VCaP (cell line): Measurements from ENCODE around the gene USP53.

ENCODE experiments used
- H3K27ac ChIP-seq: fragments of 450-650 bp; 2 replicates; pipeline ENCODE4 v1.5.1; 2017
- CTCF ChIP-seq: fragments of 450-650 bp; conservative IDR thresholded peaks from 2 replicates; pipeline ENCODE4 v1.5.1; 2017; ENCODE audit warnings: mild to moderate bottlenecking, moderate library complexity

Gene USP53

DNA sequence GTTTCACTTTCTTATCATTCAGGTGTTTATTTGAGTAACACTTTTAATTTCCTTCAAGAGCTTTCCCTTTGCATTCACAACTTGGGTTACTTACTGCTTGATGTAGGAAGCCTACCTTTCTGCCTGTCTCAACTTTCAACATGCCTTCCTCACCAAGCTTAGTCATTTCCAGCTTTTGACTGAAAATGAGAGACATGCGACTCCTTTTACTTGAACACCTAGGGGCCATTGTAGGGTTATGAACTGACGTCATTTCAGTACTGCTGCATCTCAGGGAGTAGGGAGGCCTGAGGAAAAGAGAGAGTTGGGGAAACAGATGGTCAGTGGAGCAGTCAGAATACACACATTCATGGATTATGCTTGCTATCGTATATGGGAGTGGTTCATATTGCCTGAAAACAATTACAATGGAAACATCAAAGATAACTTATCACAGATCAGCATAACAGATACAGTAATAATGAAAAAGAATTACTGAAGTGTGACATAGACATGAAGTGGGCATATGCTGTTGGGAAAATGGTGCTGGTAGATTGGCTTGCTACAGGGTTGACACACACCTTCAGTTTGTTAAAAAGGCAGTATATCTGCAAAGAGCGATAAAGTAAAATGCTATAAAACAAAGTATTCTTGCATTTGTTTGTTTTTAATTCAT is 25.7 kb downstream of the USP53 start:
- H3K27ac ChIP-seq = no peak overlapping the region
- TF ChIP-seq CTCF = no peak

- peak overlapping the region; percentile 27; the same call in 1 of the 2 replicates for H3K27ac ChIP-seq
- TF ChIP-seq CTCF = no peak
These were observed 27.6 kb downstream of the USP53 start for GRCh38 chr4:119240128-119240527.

DNA sequence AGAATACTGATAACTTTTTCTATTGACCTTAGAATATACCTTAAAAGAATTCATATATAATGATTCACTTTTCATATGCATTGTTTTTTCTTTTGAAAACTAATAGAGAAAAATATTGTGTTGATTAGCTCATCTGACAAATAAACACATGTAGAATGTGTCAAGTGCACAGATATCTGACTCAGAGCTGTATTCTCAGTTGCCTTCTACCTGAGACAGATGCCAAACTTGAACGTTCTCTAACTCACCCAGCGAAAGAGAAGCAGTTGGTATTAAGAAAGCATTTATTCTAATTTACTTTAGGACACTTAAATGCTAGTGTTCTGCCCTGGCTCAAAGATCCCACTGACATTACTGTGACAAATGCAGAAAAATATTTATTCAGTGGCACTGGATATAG is 28.1 kb downstream of the USP53 start:
- no peak for TF ChIP-seq CTCF
- peak overlapping the region; percentile 27; the same call in 1 of the 2 replicates for H3K27ac ChIP-seq

- TF ChIP-seq CTCF = no peak
- no peak overlapping the region for H3K27ac ChIP-seq
These were observed 29.9 kb downstream of the USP53 start for GRCh38 chr4:119242417-119242816.

DNA sequence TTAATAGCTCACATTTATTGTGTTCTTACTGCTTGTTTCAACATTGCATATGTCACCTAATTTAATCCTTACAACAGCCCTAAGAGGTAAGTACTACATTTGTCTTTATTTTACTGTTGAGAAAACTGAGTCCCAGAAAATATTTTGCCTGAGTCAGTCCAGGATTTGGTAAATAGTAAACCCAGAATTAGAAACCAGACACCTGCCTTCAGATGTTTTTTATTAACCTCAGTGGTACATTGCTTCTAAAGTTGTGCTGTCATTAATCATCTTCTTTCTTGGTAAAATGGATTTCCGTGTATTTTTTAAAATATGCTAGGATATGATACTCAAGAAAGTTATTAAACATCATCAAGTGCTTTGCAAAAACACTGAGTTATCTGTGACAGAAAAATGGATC is 31.4 kb downstream of the USP53 start:
- TF ChIP-seq CTCF = no peak
- no peak overlapping the region for H3K27ac ChIP-seq

DNA sequence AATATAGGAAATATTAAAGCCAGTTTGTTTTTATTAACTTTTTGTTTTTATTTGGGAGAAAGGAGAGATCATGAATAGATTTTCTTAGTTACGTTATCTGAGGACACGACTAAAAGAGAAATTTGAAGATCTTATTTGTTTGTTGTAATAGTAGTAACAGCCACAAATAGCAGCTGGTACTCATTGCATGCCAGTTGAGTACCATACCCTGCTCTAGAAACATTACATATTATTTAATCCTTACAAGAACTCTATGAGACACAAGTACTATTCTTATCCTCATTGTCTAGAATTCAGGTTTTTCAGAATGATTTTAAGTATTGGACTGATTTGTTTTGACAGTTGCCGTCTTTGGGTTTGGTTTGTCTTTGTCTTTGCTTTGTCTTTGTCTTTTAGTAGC is 31.8 kb downstream of the USP53 start:
- peak overlapping the region; percentile 40 for H3K27ac ChIP-seq
- no peak for TF ChIP-seq CTCF

DNA sequence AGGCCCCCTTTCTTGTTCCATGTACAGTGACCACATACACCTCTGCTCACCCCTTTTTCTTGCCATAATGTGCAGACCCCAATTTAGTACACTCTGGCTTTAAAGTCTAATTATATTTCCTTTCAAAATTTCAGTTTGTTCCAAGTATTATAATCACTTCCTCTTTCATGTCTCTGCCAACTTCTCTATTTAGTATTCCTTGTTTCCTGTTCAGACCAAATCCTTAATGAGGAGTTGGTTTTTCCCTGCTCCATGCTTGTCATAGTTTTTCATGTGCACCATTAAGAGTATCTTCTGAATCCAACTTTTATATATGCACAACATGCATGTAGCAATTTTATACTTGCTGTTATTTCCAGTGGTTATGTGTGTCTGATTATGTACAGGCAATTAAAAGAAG is 32.3 kb downstream of the USP53 start:
- TF ChIP-seq CTCF = no peak
- peak overlapping the region; percentile 40 for H3K27ac ChIP-seq
